Gastroesophageal sphincter (tissue), 3 donors: ENCODE measurements around the gene LGALS16.
"Not testable (repeated sequence)": the region's sequence is repeated elsewhere in the genome, so short reads cannot be mapped to it uniquely, and the experiment has no call there.

Source experiments
- CTCF ChIP-seq, 4 experiments: fragments of 200-600 bp in 2 of 4; fragments of 450-650 bp in 2 of 4; sonication (generic) in 1 of 4; IDR thresholded peaks; one replicate each; pipeline ENCODE4 v1.5.1; 2017 to 2019; ENCODE audit warnings: antibody characterized with exemption in 4 of 4, mild to moderate bottlenecking in 2 of 4, moderate library complexity in 2 of 4
- POLR2A ChIP-seq, 2 donors: fragments of 450-650 bp; IDR thresholded peaks; one replicate each; pipeline ENCODE4 v1.6.1; 2017; ENCODE audit warnings: antibody characterized with exemption in 2 of 2, mild to moderate bottlenecking in 2 of 2, moderate library complexity in 1 of 2
- POLR2AphosphoS5 ChIP-seq: sonication (generic); formaldehyde crosslinking; IDR thresholded peaks from one replicate; pipeline ENCODE4 v1.6.1; 2017; ENCODE audit warnings: antibody characterized with exemption

GRCh38 chr19:39673862-39674261 is 18.1 kb downstream of the LGALS16 start:
- not testable (repeated sequence) for TF ChIP-seq CTCF (IDR thresholded peaks at IDR 0.05); POLR2A (IDR thresholded peaks at IDR 0.05); POLR2AphosphoS5
